A549 (cell line): ENCODE results near the gene MATN4. TPM values are rescaled to one million over a fixed set of nuclear protein-coding genes. Genes with fewer than 3 reads are reported as not detected.

Experiments
- ATAC-seq, 2 experiments: fragments of 200-7000 bp in 1 of 2; fragments of >200 bp in 1 of 2; cut with Nextera tagmentation in 1 of 2; cut with Tn5 transposase in 1 of 2; 3 replicates each; pipeline versions ENCODE4 v1.8.0 to v1.9.1; 2018 to 2020; ENCODE audit warnings: mild to moderate bottlenecking in 1 of 2, moderate library complexity in 1 of 2
- CTCF ChIA-PET: fragments of 300-600 bp; sonication (Branson Sonifier 250); formaldehyde crosslinking; extraction: SDS; loops from one replicate; lab custom pipeline; 2021; ENCODE audit warnings: antibody characterized with exemption, inconsistent platforms; lab: Yijun Ruan, JAX
- POLR2A ChIA-PET: fragments of 350-600 bp; formaldehyde crosslinking; extraction: SDS; loops from one replicate; lab custom pipeline; 2021; ENCODE audit warnings: antibody characterized with exemption, inconsistent platforms; lab: Yijun Ruan, JAX
- DNase-seq, 2 experiments: peaks; one replicate each; pipeline versions ENCODE4 v3.0.0 to v3.0.0-alpha.2; 2011 to 2016; ENCODE audit warnings: low read depth in 1 of 2, low spot score in 1 of 2
- FAIRE-seq: peaks from 2 replicates; lab custom pipeline; 2011; peaks lifted over from hg19 to GRCh38; lab: Jason Lieb, UNC
- H3K27ac ChIP-seq, 2 experiments: fragments of >200 bp; sonication (Bioruptor Twin); formaldehyde crosslinking; 3 replicates each; pipeline ENCODE4 v1.5.1; 2016 to 2017
- H3K4me1 ChIP-seq: fragments of >200 bp; sonication (Bioruptor Twin); formaldehyde crosslinking; 3 replicates; pipeline ENCODE4 v1.6.1; 2016
- H3K4me2 ChIP-seq: fragments of >200 bp; sonication (Bioruptor Twin); formaldehyde crosslinking; 3 replicates; pipeline ENCODE4 v1.6.1; 2016
- H3K4me3 ChIP-seq: fragments of >200 bp; sonication (Bioruptor Twin); formaldehyde crosslinking; 3 replicates; pipeline ENCODE4 v1.5.1; 2016
- H3K9me3 ChIP-seq: fragments of >200 bp; sonication (Bioruptor Twin); formaldehyde crosslinking; 3 replicates; pipeline ENCODE4 v1.6.1; 2016
- CBX8 ChIP-seq: fragments of 200-600 bp; sonication (generic); IDR thresholded peaks from 2 replicates; pipeline ENCODE4 v1.6.1; 2016
- CEBPB ChIP-seq, 2 experiments: fragments of >200 bp in 1 of 2; sonication (Bioruptor Twin) in 1 of 2; formaldehyde crosslinking in 1 of 2; IDR thresholded peaks; 2 replicates each; pipeline ENCODE4 v1.6.1; 2012 to 2016
- EHF ChIP-seq: fragments of 250-450 bp; sonication (Bioruptor Pico); IDR thresholded peaks from 2 replicates; pipeline ENCODE4 v1.5.0; 2020; ENCODE audit warnings: mild to moderate bottlenecking
- FOSB ChIP-seq: fragments of 250-450 bp; sonication (Bioruptor Pico); IDR thresholded peaks from 2 replicates; pipeline ENCODE4 v1.5.0; 2020; ENCODE audit warnings: mild to moderate bottlenecking, moderate library complexity
- GATA3 ChIP-seq: IDR thresholded peaks from 2 replicates; pipeline ENCODE4 v1.6.1; 2012; ENCODE audit warnings: borderline replicate concordance
- HOXA7 ChIP-seq: fragments of 250-450 bp; sonication (Bioruptor Pico); IDR thresholded peaks from 2 replicates; pipeline ENCODE4 v1.5.0; 2020; ENCODE audit warnings: mild to moderate bottlenecking, moderate library complexity
- KDM1A ChIP-seq: fragments of 200-600 bp; sonication (generic); IDR thresholded peaks from 2 replicates; pipeline ENCODE4 v1.6.1; 2016; ENCODE audit warnings: low read depth, mild to moderate bottlenecking
- MAFK ChIP-seq: fragments of 450-650 bp; IDR thresholded peaks from 2 replicates; pipeline ENCODE4 v1.6.1; 2014; ENCODE audit not compliant: partially characterized antibody
- MAZ ChIP-seq: fragments of 150-350 bp; IDR thresholded peaks from 2 replicates; pipeline ENCODE4 v1.6.1; 2014; ENCODE audit warnings: antibody characterized with exemption, low read depth, low read length, borderline replicate concordance
- NR3C1 ChIP-seq: fragments of >200 bp; sonication (Bioruptor Twin); formaldehyde crosslinking; IDR thresholded peaks from 3 replicates; pipeline ENCODE4 v1.6.1; 2017
- PHF8 ChIP-seq: fragments of 200-600 bp; sonication (generic); IDR thresholded peaks from 2 replicates; pipeline ENCODE4 v1.6.1; 2016; ENCODE audit warnings: low read depth, mild to moderate bottlenecking, antibody characterized with exemption, moderate library complexity, borderline replicate concordance
- POLR2A ChIP-seq: IDR thresholded peaks from 2 replicates; pipeline ENCODE4 v1.6.1; 2012; ENCODE audit warnings: mild to moderate bottlenecking, low read length
- RCOR1 ChIP-seq: fragments of 150-350 bp; IDR thresholded peaks from 2 replicates; pipeline ENCODE4 v1.6.1; 2014; ENCODE audit warnings: antibody characterized with exemption, low read length, low read depth
- RFX5 ChIP-seq: fragments of 450-650 bp; IDR thresholded peaks from 2 replicates; pipeline ENCODE4 v1.7.1; 2014; ENCODE audit warnings: antibody characterized with exemption, mild to moderate bottlenecking, moderate library complexity
- RNF2 ChIP-seq: fragments of 200-600 bp; sonication (generic); IDR thresholded peaks from 2 replicates; pipeline ENCODE4 v1.6.1; 2016; ENCODE audit warnings: low read depth, mild to moderate bottlenecking, antibody characterized with exemption, moderate library complexity, borderline replicate concordance
- SREBF2 ChIP-seq: fragments of 450-650 bp; IDR thresholded peaks from 2 replicates; pipeline ENCODE4 v1.6.1; 2014; ENCODE audit warnings: mild to moderate bottlenecking, moderate library complexity
- ZFP36 ChIP-seq: fragments of 450-650 bp; IDR thresholded peaks from 2 replicates; pipeline ENCODE4 v1.6.1; 2014; ENCODE audit warnings: borderline replicate concordance; ENCODE audit not compliant: partially characterized antibody
- ZSCAN20 ChIP-seq: fragments of 250-450 bp; sonication (Bioruptor Pico); IDR thresholded peaks from 2 replicates; pipeline ENCODE4 v1.8.0; 2022; ENCODE audit warnings: mild to moderate bottlenecking, moderate library complexity
- WGBS: methylation state at CpG from one replicate; pipeline ENCODE4 v1.1.6; 2017; ENCODE audit errors: missing lambda C conversion rate; 5-methylcytosine and 5-hydroxymethylcytosine counted together
- polyA plus RNA-seq, 4 experiments: library from polyadenylated mRNA; depleted of rRNA in 3 of 4; stranded (reverse); fragments of >200 nt; fragmentation: RNase III in 1 of 4; extraction: RNeasy Plus Mini Kit Qiagen cat#74134 plus additional on column Dnase treatment in 1 of 4; gene quantifications; 2 replicates in 3 of 4; 3 replicates in 1 of 4; pipeline ENCODE4 v1.2.3, GENCODE V29; 2011 to 2017
- TF ChIP-seq, protein P1 (sequence below): fragments of 450-650 bp; IDR thresholded peaks from 2 replicates; pipeline ENCODE4 v1.6.1; 2014; ENCODE audit warnings: antibody characterized with exemption
- TF ChIP-seq, protein P2 (sequence below): fragments of >200 bp; sonication (Bioruptor Twin); formaldehyde crosslinking; IDR thresholded peaks from 2 replicates; pipeline ENCODE4 v1.6.1; 2016
- TF ChIP-seq, protein P3 (sequence below): IDR thresholded peaks from 2 replicates; pipeline ENCODE4 v1.6.1; 2012; ENCODE audit warnings: low read depth, borderline replicate concordance

Gene MATN4
- polyA plus RNA-seq, 2 of the 4 experiments (the other 2 are of a cell fraction): 0.04 to 0.05 TPM

DNA sequence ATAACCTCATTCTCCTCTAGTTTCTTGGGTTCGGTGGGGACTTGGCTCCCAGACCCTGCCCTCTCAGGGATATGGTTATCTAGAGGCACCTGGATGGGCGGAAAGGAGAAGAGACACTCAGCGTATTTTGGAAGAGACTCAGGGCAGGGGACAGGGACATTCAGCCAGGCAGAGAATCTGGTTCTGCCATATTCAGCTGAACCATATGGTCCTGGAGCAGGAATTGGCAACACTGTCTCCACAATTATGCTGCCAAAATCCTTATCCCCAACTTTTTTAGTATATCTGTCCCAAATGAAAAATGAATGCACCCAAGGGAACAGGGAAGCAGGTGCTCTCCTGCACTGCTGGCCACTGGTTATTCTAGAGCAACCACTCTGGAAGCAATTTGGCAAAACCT, 22.4 kb upstream of the MATN4 start (continued):
- TF ChIP-seq RNF2: no peak
- no peak for TF ChIP-seq FOSB (CRISPR knock-in tag)
- TF ChIP-seq RFX5: no peak
- TF ChIP-seq MAFK: no peak

- H3K4me1 ChIP-seq: 0 out of 3 replicates have a peak, but pooled peaks cover 4% of the 10 kb centered on the region
- POLR2A ChIA-PET: no interaction called here
- 67% methylated on average over 7 of the region's 7 CpGs for WGBS
- H3K27ac ChIP-seq: no peak overlapping the region
- TF ChIP-seq FOSB (CRISPR knock-in tag): no peak
- TF ChIP-seq, protein P1, sequence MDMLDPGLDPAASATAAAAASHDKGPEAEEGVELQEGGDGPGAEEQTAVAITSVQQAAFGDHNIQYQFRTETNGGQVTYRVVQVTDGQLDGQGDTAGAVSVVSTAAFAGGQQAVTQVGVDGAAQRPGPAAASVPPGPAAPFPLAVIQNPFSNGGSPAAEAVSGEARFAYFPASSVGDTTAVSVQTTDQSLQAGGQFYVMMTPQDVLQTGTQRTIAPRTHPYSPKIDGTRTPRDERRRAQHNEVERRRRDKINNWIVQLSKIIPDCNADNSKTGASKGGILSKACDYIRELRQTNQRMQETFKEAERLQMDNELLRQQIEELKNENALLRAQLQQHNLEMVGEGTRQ: no peak
- no peak for TF ChIP-seq EHF (CRISPR knock-in tag)
- no peak for TF ChIP-seq GATA3
- TF ChIP-seq RCOR1: no peak
- no peaks in the 10 kb centered on the region for H3K9me3 ChIP-seq
- no peak overlapping the region for H3K4me3 ChIP-seq
- H3K4me2 ChIP-seq: no peak overlapping the region
- FAIRE-seq: no peak
- CTCF ChIA-PET: interaction anchor here (0.5 to 1.9 kb wide), 9 partner anchors 8 to 535 kb away, joined by 3 to 8 read pairs (median 4); partner anchors contain the start of gene SYS1
- ATAC-seq: peak; percentile 36 to 44; a peak in 2 of 6 replicates
- no peak for DNase-seq
These were observed 21.6 kb upstream of the MATN4 start for GRCh38 chr20:45329497-45330319.

GRCh38 chr20:45328451-45328850, 20.4 kb upstream of the MATN4 start:
- ATAC-seq: no peak
- Histone ChIP-seq H3K4me3 (no peak overlapping the region), H3K4me2 (no peak overlapping the region), H3K9me3 (no peaks in the 10 kb centered on the region), H3K4me1 (0 out of 3 replicates have a peak, but pooled peaks cover 4% of the 10 kb centered on the region), H3K27ac (no peak overlapping the region)
- no peak for DNase-seq
- POLR2A ChIA-PET: no interaction called here
- FAIRE-seq: no peak
- CTCF ChIA-PET: interaction anchor here (1.0 to 1.9 kb wide), 5 partner anchors 9 to 109 kb away, joined by 3 to 8 read pairs (median 4); no protein-coding TSS in a partner anchor
- TF ChIP-seq RCOR1: no peak
- no peak for TF ChIP-seq CEBPB (IDR thresholded peaks at IDR 0.05)
- TF ChIP-seq ZFP36: no peak
- TF ChIP-seq MAZ: no peak
- TF ChIP-seq KDM1A: no peak
- no peak for TF ChIP-seq ZSCAN20 (CRISPR knock-in tag)
- TF ChIP-seq FOSB (CRISPR knock-in tag): no peak
- TF ChIP-seq, protein P2, sequence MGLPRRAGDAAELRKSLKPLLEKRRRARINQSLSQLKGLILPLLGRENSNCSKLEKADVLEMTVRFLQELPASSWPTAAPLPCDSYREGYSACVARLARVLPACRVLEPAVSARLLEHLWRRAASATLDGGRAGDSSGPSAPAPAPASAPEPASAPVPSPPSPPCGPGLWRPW: no peak
- WGBS: 96% methylated on average over 4 of the region's 4 CpGs

DNA sequence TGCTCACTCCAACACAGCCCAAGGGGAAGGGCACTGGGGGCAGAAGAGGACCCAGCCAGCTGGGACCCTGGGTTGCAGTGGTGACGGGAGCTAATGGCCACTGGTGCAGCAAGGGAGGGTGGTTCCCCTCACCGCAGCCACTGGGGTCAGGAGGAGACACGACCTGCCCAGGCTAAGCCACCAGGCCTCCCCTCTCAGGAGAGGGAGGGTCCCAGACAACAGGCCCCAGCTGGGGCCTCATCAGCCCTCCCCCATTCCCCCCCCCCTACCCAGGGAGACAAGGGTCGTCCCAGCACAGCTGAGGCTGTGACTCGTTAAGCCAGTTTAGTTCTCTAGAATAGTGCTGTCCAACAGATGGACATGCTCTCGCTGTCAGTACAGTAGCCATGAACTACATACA, 17.3 kb upstream of the MATN4 start:
- no peak for TF ChIP-seq SREBF2
- TF ChIP-seq FOSB (CRISPR knock-in tag): no peak
- no peak for TF ChIP-seq POLR2A
- no peak for TF ChIP-seq KDM1A
- TF ChIP-seq, protein P3, sequence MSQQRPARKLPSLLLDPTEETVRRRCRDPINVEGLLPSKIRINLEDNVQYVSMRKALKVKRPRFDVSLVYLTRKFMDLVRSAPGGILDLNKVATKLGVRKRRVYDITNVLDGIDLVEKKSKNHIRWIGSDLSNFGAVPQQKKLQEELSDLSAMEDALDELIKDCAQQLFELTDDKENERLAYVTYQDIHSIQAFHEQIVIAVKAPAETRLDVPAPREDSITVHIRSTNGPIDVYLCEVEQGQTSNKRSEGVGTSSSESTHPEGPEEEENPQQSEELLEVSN: no peak
- TF ChIP-seq CBX8: no peak
- no peak for TF ChIP-seq ZSCAN20 (CRISPR knock-in tag)
- no peak for TF ChIP-seq NR3C1
- no peak for TF ChIP-seq HOXA7
- no peak for TF ChIP-seq RFX5
- TF ChIP-seq PHF8: no peak
- TF ChIP-seq CEBPB (IDR thresholded peaks at IDR 0.05): no peak
- Histone ChIP-seq H3K4me3 (no peak overlapping the region), H3K4me2 (no peak overlapping the region), H3K4me1 (peaks cover 4% of the 10 kb centered on the region; the same call in 1 of the 3 replicates), H3K27ac (no peak overlapping the region), H3K9me3 (no peaks in the 10 kb centered on the region)
- WGBS: 90% methylated on average over 5 of the region's 6 CpGs
- no peak for DNase-seq
- CTCF ChIA-PET: interaction anchor here (0.6 to 3.2 kb wide), 9 partner anchors 11 to 446 kb away, joined by 3 to 21 read pairs (median 8); partner anchors contain the start of gene SDC4
- ATAC-seq: no peak
- POLR2A ChIA-PET: no interaction called here
- FAIRE-seq: no peak
